ENCODE data around the gene GDI1.

GRCh38 chrX:154472685-154473632, 36.0 kb downstream of the GDI1 start:
- no peak for TF ChIP-seq ZHX1 (conservative IDR thresholded peaks at IDR 0.05; ENCODE audit: low read length)
- TF ChIP-seq ZNF133 (CRISPR knock-in tag; IDR thresholded peaks at IDR 0.05), result no peak
- TF ChIP-seq FOXM1 (IDR thresholded peaks at IDR 0.05; ENCODE audit: low read depth), result no peak
- TF ChIP-seq FOXM1 (CRISPR knock-in tag; IDR thresholded peaks at IDR 0.05; ENCODE audit: low read depth), result no peak
